ENCODE results near the gene RRAS2.

GRCh38 chr11:14330881-14331280 is 28.1 kb downstream of the RRAS2 start:
- no peak for TF ChIP-seq CTCF (IDR thresholded peaks at IDR 0.05; ENCODE audit: insufficient read depth, low read length)
- TF ChIP-seq, protein P1, sequence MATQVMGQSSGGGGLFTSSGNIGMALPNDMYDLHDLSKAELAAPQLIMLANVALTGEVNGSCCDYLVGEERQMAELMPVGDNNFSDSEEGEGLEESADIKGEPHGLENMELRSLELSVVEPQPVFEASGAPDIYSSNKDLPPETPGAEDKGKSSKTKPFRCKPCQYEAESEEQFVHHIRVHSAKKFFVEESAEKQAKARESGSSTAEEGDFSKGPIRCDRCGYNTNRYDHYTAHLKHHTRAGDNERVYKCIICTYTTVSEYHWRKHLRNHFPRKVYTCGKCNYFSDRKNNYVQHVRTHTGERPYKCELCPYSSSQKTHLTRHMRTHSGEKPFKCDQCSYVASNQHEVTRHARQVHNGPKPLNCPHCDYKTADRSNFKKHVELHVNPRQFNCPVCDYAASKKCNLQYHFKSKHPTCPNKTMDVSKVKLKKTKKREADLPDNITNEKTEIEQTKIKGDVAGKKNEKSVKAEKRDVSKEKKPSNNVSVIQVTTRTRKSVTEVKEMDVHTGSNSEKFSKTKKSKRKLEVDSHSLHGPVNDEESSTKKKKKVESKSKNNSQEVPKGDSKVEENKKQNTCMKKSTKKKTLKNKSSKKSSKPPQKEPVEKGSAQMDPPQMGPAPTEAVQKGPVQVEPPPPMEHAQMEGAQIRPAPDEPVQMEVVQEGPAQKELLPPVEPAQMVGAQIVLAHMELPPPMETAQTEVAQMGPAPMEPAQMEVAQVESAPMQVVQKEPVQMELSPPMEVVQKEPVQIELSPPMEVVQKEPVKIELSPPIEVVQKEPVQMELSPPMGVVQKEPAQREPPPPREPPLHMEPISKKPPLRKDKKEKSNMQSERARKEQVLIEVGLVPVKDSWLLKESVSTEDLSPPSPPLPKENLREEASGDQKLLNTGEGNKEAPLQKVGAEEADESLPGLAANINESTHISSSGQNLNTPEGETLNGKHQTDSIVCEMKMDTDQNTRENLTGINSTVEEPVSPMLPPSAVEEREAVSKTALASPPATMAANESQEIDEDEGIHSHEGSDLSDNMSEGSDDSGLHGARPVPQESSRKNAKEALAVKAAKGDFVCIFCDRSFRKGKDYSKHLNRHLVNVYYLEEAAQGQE (IDR thresholded peaks at IDR 0.05; ENCODE audit: insufficient replicate concordance, low read depth), result no peak
- TF ChIP-seq POLR2AphosphoS5 (IDR thresholded peaks at IDR 0.05; ENCODE audit: low read depth), result no peak
- no peak for TF ChIP-seq GABPA (IDR thresholded peaks at IDR 0.05; ENCODE audit: low read depth)
- no peak for TF ChIP-seq SPI1 (IDR thresholded peaks at IDR 0.05; ENCODE audit: borderline replicate concordance, low read depth)

Measured in HL-60 (cell line).